Ureter (tissue), 1 donor: Measurements from ENCODE around the gene XIRP1. TPM values are rescaled to one million over a fixed set of nuclear protein-coding genes. Genes with fewer than 3 reads are reported as not detected.

ENCODE experiments used
- total RNA-seq: library from RNA; stranded (reverse); gene quantifications from one replicate; pipeline ENCODE4 v1.2.4, GENCODE V29; 2023
- donor health status: DM: yes; HTN: yes; CAD: no.

Gene XIRP1
- total RNA-seq, 1 donor from 2014 or later = 0.13 TPM

Other genes starting within 250 kb of the XIRP1 start
- gene SCN11A, start 140.7 kb downstream of the XIRP1 start, total RNA-seq = 34.5 TPM
- gene WDR48, start 140.6 kb downstream of the XIRP1 start, total RNA-seq = 58.4 TPM
- 92.2 TPM for gene GORASP1, start 85.0 kb downstream of the XIRP1 start, total RNA-seq
- gene TTC21A, start 84.9 kb downstream of the XIRP1 start, total RNA-seq = 19.7 TPM
- 32.1 TPM for gene CSRNP1, start 39.0 kb downstream of the XIRP1 start, total RNA-seq
- gene CX3CR1, start 87.4 kb upstream of the XIRP1 start, total RNA-seq = 1.5 TPM
- gene CCR8, start 137.1 kb upstream of the XIRP1 start, total RNA-seq = not detected
- gene SLC25A38, start 190.8 kb upstream of the XIRP1 start, total RNA-seq = 36.0 TPM
- 1,330 TPM for gene RPSA, start 214.1 kb upstream of the XIRP1 start, total RNA-seq